HG02885 (cell line): Measurements from ENCODE around the gene CAMK1D.

ENCODE experiments used
- ATAC-seq: cut with Tn5 transposase; IDR thresholded peaks from one replicate; pipeline ENCODE4 v1.9.1; 2021; ENCODE audit warnings: mild to moderate bottlenecking; ENCODE audit not compliant: unreplicated experiment, poor library complexity

Gene CAMK1D

DNA sequence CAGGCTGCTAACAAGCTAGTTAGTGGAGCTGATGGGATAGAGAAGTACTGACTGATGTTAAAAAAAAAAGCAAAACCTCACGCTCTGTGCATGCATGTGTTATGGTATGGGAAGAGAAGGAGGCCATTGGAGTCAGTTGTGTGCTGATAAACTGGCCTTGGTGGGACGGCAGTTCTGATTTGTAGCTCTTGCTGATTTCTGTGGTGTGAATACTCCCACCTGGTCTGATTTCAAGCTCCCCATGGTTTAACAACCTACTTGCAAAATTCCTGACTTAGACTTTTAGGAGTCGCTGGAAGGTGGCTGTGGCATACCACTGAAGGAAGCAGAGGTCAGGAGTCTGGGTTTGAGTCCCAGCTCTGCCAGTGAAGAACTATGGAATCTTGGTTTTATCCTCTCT lies 15.2 kb downstream of the CAMK1D start:
- ATAC-seq: no peak

DNA sequence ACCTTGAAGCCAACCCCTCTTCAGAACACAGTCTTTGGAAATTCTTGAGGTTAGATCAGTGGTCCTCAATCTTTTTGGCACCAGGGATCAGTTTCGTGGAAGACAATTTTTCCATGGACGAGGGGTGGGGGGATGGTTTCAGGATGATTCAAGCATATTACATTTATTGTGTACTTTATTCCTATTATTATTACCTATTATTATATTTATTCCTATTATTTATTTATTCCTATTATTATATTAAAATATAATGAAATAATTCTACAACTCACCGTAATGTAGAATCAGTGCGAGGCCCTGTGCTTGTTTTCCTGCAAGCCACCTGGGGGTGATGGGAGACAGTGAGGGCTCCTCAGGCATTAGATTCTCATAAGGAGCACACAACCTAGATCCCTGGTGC lies 17.9 kb downstream of the CAMK1D start:
- ATAC-seq: no peak

GRCh38 chr10:12369982-12370381 lies 20.6 kb downstream of the CAMK1D start:
- no peak for ATAC-seq

DNA sequence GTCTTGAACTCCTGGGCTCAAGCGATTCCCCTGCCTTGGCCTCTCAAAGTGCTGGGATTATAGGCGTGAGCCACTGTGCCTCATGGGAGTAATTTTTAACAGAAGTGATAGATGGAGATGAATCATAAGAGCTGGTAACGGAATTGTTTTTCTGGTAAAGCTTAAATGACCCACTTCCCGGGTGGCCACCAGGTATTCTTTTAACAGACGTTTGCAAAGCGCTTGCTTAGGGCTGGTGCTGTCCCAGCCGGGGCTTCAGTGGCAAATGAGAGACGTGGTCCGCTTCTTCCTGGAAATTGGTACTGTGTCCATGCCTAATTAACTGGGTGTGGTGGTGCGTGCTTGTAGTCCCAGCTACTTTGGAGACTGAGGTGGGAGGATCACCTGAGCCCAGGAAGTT lies 23.5 kb downstream of the CAMK1D start:
- ATAC-seq: no peak

DNA sequence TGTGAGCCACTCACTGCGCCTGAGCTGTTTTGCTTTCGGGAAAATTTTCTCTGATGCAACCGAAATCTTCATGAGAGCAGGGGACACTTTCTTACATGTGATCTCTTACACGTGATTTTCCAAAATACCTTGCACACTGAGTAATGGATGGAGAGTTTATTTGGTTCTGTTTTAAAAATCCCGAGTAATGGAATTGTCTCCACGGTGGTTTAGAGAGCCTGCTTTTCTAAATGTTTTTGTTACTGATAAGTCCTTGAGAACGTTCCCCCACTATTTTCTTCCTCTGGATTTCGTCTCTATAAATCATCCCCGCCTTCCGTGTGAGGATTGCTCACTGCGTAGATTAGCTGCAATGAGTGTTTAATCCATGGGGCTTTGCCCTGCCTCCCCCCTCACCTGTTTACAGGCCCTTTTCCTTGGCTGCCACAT lies 25.7 kb downstream of the CAMK1D start:
- ATAC-seq: no peak

DNA sequence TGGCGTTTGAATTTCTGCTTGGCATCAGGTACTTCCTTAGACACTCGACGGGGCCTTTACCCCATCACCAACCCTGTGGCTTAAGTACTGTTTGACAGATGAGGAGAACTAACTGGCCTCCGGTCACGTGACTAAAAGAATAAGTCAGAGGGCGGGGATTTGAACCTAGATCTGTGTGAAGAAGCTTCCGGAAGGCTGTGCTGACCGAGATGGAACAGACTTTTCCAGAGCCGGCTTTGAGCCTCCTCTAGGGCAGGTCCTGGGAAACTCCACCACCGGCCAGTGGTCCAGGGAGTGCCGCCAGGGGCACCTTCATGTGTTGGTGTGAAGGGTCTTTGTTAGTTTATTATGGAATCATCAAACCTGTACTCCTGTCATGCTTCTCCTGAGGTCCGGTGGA lies 26.9 kb downstream of the CAMK1D start:
- no peak for ATAC-seq

- no peak for ATAC-seq
Observed at GRCh38 chr10:12377658-12378290, 28.4 kb downstream of the CAMK1D start.

DNA sequence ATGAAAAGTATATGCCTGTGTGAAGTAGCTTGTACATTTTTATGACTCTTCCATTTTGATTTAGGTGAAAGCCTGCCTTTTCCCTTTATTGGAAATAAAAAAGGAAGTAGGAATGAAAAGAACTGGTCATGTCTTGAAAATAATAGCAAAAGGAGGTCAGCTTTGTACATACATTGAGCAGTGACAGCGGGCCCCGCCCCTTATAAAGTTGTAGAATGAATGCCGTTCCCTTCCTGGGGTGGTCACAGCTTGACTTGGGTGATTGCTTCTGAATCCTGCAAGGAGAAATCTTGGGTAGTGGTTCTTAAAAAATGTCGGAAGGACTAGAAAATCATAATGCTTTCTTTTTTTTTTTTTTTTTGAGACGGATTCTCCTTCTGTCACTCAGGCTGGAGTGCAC lies 31.7 kb downstream of the CAMK1D start:
- no peak for ATAC-seq

DNA sequence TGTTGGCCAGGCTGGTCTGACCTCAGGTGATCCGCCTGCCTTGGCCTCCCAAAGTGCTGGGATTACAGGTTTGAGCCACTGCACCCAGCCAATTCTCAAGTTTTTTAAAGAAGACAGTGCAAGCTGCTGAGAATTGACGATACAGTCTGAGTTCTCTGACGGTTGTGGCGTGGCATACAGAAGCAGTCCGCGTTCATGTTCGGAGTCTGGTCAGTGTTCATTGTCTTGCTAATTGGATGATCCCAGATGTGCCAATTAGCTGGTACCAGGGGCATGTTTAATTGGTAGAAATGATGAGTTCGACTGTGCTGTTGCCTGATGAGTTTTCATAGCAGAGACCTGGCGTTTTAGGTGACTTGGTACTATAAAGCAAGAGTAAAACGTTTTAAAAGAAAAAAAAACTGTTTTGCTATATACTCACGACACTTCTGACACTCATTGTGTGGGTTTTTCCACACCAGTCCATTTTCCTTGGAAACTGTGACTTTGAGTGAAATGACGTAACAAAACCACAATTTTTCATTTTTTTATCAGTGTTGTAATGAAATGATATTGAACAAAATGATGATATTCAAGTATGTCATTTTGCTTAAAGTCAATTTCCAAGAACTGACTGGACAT lies 32.3 kb downstream of the CAMK1D start:
- no peak for ATAC-seq

- ATAC-seq: no peak
Observed at GRCh38 chr10:12382157-12382548, 32.8 kb downstream of the CAMK1D start.

- ATAC-seq: no peak
Observed at GRCh38 chr10:12382956-12383531, 33.7 kb downstream of the CAMK1D start.

- ATAC-seq: no peak
Observed at GRCh38 chr10:12384906-12385305, 35.6 kb downstream of the CAMK1D start.

DNA sequence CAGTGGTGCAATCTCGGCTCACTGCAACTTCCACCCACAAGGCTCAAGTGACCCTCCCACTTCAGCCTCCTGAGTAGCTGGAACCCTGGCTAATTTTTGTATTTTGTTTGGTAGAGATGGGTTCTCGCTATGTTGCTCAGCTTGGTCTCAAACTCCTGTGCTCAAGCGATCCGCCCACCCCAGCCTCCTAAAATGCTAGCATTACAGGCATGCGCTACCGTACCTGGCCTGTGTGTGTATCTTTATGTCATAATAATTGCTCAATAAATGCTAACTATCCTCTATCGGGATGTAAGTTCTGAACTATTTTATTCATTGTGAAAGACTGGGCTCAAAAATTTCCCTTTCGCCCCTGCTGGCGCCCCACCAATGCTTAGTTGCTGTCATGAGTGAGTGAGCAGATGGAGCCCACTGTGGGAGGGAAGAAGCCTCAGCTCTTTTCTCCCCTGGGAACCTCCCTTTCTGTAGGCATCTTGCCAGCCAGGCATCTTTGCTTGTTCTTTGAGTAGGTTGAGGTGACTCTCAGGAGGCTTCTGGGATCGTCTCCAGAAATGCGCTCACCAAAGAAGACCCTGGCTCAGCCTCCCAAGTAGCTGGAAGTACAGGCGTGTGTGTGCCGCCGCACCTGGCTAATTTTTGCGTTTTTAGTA lies 38.3 kb downstream of the CAMK1D start:
- no peak for ATAC-seq

DNA sequence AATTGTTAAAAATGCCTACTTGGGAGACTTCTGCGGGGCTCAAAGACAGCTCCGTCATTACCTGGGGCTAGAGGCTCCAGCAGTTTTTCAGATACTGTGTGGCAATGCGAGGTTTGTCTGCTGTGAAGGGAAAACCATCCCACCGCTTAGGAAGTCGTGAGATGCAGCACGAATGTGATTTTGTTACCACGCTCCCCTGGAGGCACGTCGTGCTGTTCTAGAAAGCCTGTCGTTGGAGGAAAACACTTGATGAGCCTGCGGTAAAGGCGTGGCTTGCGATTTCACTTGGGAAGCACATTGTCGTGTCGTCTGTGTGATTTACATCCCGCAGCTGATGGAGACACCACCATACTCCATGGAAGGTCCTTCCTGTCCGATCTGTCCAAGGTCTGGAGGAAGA lies 39.3 kb downstream of the CAMK1D start:
- no peak for ATAC-seq

DNA sequence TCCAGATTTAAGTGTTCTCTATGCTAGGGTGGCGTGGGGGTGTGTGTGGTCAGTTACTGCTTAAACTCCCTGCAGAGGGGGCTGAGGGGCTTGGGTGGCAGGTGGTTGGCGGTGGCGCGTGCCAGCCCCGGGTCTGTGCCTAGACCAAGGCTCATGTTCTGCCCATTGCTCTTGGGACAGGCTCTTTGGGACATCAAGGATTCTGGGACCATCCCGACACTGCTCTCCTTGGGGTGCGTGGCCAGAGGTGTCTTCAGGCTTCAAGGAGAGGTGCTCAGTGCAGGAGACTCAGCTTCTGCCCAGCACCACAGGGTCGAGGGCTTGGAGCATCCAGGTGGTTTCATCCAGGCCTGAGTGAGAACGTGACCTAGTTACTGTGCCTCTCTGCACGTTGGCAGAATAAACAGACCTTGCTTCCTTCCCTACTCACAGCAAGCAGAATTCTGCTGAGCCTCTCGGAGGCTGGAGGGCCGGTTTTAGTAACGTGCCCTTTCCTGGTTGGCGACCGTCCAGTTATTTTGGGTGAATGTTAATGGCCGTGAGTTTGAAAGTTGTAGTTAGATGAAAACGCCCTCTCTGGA lies 39.9 kb downstream of the CAMK1D start:
- ATAC-seq: no peak

DNA sequence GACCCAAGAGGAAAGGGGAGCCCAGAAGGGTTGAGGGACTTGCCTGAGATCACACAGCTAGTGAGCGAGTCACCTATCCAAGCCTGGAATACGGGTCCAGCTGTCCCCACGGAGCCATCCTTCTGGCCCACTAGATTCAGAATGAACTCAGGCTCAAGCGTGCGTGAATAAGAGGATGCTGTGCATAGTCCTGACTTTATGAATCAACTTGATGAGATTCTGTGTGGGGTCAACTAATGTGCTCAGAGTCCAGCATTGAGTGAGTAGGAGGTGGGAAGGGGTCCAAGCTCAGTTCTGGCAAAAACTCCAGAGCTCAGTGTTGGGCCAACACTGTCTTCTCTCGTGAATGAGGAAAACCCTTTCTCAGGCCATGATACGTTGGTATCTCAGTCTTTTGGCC lies 41.4 kb downstream of the CAMK1D start:
- no peak for ATAC-seq

DNA sequence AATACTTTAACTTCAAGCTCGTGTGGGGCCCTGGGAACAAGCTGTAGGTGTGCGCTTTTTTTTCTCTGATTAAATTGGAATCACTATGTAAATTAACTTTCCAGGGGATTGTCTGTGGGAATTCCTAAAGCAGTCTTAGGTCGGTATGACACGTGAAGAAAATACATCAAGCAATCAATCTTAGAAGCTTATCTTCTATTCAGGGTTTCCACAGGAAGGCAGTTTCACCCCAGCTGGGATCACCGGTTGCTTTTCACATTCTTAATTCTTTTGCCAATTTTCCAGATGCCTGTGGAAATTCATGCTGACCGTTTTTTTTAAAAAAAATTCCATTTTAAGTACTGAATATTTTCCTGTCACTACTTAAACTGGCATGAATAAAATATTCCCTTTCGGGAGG lies 41.9 kb downstream of the CAMK1D start:
- ATAC-seq: no peak

- no peak for ATAC-seq
Observed at GRCh38 chr10:12393831-12394230, 44.5 kb downstream of the CAMK1D start.

DNA sequence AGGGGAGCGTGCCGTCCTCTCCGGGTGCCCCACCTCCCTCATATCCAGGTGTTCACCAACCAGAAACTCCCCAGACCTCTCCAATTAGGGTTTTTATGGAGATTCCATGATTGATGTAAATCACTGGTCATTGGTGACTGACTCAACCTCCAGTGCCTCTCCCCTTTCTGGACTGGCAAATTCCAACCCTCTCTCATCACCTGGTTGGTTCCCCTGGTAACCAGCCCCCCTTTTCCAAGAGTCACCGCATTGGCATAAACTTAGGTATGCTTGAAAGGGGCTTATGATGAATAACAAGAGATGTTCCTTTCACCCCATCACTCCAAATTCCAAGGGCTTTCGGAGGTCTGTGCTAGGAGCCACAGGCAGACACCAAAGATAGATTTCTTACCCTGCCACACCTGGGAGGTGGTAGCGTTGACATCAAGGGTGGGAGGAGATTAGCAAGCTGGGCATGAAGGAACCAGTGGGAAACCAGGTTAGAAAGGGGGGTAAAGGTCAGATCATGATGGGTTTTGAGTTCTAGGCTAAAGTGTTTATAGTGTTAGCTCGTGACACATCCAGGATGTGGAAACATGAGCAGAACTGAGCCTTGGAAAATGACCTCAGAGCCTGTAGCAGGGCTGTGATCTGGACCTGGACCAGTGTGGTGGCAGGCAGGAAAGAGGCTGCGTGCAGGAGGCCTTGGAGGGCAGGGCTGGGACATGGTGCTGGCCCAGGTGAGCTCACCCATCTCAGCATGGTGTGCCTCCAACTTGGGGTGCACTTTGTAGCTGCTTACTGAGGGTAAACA lies 45.1 kb downstream of the CAMK1D start:
- ATAC-seq: no peak

GRCh38 chr10:12396093-12396492 lies 46.7 kb downstream of the CAMK1D start:
- ATAC-seq: no peak
